Glomerular endothelial cell (primary cell): Measurements from ENCODE around the gene MTX1. TPM values are rescaled to one million over a fixed set of nuclear protein-coding genes. Genes with fewer than 3 reads are reported as not detected.

ENCODE experiments used
- DNase-seq: peaks from one replicate; pipeline ENCODE4 v3.0.0-alpha.2; 2011; ENCODE audit warnings: low read depth, low spot score; ENCODE audit errors: extremely low read depth
- total RNA-seq: library from RNA; depleted of rRNA; stranded (reverse); fragments of >200 nt; gene quantifications from 2 replicates; pipeline ENCODE4 v1.2.3, GENCODE V29; 2015

MTX1 gene
- total RNA-seq, 1 donor from 2014 or later, result 44.3 TPM

DNA sequence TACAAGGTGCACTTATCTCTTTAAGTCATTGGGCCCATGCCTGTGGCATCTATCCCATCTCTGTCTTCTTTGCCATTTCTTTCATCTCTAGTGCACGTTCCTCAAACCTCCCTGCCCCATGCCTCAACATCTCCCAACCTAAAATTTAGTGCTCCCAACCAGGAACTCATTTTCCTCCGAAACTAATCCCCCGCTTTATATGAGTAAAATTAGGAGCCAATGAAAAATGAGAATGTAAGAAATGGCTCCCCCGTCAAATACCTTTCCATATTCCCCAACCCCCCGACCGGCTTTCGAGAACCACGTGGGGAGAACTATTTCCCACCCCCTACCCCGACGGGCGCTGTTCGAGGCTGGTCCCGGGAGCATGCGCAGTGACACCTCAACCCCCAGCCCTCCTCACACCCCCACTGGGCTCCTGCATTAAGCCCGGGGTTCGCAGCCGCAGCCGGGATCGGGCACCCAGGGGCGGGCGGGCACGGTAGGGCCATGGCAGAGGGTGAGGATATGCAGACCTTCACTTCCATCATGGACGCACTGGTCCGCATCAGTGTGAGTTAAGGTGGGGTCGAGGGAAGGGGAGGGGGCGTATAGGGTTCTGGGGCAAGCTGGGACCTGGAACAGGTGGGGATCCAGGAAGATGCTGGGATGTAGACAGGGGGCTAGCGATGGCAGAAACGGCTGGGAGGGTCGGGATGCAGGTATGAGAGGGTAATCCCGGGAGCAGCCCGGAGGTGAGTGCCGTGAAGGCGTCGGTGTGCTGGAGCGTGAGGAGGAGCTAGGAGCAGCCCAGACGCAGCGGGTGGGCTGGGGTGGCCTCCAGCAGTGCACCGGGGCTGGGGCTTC, 34.8 kb upstream of the MTX1 start, which contains the start of gene TRIM46:
Gene TRIM46, plus strand, starts transcription at position 372 of the 846 bp plus-strand sequence. Its CDS starts 118 bp downstream, at position 490.
- no peak for DNase-seq

DNA sequence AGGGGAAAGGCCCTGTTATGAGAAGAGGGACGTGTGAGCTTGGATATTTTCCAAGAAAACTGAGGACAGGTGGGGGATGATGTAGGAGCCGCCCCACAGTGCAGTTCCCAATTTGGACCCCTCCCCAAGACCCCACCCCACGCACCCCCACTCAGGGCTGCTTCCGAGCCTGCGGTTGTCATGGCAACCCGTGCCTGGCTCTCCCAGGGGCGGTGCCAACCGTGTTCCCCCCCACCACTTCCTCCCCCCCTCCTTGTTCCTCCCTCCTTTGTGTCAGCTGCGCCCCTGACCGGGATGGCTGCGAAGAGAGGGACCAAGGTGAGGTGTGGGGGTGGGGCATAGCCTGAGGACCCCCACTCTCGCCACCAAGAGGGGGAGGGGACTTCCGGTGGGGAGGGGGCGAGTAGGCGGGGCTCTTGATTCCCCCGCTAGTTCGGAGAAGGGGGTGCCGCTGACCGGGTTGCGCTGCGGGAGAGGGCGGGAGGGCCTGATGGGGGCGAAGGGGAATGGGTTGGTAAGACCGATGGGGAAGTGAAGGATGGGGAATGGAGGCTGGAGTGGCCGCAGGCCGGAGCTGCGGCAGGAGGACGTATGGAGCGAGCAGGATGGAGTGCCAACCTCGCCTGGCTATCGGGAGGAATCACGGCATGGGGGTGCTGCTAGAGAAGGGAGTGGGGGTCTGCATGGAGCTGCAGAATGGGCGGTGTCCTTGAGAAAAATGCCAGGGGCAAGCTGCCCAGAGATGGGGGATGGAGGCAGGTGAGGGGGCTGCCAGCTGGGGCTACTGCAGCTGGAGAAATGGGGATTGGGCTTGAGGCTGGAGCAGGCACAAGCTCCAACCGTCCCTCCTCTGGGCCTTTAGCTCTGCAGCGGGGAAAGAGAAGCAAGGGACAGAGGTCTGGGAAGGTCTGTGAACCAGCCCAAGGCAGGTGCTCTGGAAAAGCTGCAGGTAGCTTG, 33.9 kb upstream of the MTX1 start:
- DNase-seq, result no peak

DNA sequence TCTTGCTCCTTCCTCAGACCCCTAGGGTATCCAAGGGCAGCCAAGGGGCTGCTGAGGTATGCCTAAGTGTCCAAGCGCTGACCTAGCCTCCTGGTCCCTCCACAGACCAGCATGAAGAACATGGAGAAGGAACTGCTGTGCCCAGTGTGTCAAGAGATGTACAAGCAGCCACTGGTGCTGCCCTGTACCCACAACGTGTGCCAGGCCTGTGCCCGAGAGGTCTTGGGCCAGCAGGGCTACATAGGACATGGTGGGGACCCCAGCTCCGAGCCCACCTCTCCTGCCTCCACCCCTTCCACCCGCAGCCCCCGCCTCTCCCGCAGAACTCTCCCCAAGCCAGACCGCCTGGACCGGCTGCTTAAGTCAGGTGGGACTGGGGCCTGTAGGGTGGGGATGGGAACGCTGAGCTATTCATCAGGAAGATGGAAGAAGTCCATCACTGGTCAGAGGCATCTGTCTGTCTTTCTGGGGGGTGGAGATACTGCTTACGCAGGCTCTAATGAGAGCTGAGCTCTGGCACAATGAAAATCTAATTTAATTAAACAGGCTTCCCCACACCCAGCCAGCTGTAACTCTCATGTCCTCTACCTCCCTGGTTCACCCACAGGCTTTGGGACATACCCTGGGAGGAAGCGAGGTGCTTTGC, 33.1 kb upstream of the MTX1 start:
- no peak for DNase-seq

DNA sequence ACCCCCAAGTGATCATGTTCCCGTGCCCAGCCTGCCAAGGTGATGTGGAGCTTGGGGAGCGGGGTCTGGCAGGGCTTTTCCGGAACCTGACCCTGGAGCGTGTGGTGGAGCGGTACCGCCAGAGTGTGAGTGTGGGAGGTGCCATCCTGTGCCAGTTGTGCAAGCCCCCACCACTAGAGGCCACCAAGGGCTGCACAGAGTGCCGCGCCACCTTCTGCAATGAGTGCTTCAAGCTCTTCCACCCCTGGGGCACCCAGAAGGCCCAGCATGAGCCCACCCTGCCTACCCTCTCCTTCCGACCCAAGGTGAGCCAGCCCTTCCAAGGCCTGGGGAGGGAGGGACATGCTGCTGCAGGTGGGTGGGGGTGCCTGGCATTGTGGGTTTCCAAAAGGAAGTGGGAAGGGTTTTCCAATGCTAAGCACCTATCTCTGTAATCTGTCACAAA, 32.5 kb upstream of the MTX1 start:
- no peak for DNase-seq

DNA sequence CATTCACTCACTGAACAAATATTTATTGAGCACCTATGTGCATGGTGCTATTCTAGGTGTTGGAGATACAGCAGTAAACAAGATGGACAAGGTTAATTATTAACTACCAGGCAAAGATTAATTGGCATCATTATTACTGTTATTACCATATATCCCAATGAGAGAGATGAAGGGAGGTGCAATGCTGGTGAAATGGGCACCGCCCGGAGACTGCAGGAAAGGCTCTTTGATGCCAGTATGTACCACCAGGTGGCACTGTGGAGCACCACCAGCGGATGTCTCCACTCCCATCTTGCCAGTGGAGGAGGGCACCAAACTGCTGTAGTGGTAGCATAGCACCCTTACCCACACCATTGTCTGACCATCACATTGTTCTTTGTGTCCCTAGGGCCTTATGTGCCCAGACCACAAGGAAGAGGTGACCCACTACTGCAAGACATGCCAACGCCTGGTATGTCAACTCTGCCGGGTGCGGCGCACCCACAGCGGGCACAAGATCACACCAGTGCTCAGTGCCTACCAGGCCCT, 31.9 kb upstream of the MTX1 start:
- DNase-seq, result peak; percentile 20

DNA sequence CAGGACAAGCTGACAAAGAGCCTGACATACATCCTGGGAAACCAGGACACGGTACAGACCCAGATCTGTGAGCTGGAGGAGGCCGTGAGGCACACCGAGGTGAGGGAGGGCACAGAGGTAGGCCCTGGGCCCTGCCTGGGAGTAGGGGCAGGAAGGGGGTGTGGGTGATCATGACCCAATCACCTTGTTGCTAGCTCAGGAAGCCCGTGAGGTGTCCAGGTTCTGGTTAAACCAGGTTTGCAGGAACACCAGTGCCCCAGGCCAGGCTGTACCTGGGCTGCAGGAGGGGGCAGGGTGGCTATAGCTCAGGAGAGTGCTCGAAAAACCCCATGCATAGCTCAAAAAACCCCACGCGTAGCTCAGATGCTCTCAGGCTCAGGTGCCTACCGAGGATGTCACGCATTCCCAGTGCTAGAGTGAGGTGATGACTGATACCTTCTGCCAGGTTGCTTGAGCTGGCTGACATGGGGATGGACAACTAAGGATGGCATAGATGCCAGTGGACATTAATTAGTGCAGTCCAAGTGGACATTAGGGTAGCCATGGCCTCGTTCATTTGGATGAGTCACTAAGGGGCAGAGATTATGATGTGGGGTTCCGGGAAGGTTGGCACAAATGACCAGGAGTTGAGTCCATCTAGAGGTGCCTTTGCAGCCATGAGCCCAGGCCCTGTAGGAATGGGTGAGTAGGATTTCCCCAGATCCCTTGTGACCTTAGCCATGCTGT, 31.1 kb upstream of the MTX1 start:
- DNase-seq, result no peak

DNA sequence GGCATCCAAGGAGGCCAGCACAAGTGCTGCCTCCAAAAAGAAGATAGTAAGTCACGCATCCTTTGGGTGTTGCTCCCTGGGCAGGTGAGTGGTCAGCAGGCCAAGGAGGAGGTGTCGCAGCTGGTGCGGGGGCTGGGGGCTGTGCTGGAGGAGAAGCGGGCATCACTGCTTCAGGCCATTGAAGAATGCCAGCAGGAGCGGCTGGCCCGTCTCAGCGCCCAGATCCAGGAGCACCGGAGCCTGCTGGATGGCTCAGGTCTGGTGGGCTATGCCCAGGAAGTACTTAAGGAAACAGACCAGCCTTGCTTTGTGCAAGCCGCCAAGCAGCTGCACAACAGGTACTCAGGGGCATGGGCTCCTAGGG, 30.6 kb upstream of the MTX1 start:
- no peak for DNase-seq

DNA sequence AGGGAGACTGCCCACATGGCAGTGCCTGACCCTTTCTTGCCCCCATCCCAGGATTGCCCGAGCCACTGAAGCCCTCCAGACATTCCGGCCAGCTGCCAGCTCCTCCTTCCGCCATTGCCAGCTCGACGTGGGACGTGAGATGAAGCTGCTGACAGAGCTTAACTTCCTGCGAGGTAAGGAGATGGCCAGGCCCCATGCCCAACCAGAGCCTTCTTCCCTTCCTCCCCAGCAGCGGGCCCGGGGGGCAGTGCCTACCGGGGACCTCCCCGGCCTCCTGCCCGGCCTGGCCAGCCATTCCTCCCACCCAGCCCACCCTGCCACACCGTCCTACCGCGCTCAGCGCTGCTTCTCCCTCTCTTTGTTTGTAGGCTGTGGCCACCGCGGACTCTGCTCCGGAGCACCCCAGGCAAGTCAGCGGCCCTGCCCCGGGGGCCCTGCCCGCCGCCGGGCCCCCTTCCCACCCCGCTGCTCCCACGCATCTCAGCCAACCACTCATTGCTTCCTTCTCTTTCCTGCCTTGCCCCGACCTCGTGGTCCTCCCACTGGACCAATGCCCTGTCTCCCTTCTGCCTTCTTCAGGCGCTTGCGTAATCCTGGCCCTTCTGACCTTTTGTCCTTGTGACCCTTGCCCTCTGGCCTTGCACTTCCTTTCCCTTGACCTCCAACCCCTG, 29.9 kb upstream of the MTX1 start:
- DNase-seq, result no peak

DNA sequence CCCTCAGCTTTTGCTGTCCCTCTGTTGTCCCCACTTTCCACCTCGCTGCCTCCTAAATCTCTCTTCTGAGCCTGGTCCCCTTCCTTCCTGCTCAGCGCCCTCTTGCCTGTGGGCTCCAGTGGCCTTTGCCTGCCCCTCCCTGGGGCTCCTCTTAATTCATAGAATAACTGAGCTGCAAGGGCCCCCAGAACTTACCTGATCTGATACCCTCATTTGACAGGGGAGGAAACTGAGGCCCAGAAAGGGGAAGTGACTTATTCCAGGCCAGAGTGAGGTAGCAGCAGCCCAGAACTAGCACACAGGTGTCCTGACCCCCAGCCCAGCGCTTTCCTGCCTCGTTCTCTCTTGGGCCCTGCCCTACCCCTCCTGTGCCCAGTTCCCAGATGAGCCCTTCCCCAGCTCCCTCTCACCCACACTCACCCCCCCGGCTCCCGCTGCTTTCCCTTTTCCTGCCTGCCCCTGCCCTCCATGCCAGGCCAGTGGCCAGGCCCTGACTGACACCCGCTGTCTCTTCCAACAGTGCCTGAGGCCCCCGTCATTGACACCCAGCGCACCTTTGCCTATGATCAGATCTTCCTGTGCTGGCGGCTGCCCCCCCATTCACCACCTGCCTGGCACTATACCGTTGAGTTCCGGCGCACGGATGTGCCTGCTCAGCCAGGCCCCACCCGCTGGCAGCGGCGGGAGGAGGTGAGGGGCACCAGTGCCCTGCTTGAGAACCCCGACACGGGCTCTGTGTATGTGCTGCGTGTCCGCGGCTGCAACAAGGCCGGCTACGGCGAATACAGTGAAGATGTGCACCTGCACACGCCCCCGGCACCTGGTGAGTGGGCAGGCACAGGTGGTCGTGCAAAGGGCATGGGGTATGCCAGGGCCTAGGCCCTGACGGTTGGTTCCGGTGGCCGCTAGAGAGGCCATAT, 29.1 kb upstream of the MTX1 start:
- no peak for DNase-seq

DNA sequence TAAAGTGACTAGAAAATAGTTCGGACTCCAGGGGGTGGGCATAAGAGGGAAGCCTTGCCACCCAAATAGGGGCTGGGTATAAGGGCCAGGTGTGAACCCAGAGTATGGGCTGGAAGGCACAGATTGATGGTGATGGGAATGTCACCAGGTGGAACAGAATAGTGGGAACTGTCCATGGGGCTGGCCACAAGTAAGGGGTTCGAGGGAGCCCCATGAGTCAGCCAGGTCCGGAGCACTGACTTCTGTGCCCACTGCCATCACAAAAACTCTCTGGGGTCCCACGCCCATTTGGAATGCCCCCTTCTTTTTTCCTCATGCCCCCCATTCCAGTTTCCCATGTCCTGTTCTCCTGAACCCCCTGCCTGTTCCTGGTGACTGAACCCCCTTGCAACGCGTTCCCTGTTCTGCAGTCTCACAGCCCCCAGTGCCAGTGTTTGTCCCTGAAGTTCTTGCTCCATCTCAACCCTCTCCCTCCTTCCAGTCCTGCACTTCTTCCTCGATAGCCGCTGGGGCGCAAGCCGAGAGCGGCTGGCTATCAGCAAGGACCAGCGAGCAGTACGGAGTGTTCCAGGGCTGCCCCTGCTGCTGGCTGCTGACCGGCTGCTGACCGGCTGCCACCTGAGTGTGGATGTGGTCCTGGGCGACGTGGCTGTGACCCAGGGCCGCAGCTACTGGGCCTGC, 27.0 kb upstream of the MTX1 start:
- no peak for DNase-seq

DNA sequence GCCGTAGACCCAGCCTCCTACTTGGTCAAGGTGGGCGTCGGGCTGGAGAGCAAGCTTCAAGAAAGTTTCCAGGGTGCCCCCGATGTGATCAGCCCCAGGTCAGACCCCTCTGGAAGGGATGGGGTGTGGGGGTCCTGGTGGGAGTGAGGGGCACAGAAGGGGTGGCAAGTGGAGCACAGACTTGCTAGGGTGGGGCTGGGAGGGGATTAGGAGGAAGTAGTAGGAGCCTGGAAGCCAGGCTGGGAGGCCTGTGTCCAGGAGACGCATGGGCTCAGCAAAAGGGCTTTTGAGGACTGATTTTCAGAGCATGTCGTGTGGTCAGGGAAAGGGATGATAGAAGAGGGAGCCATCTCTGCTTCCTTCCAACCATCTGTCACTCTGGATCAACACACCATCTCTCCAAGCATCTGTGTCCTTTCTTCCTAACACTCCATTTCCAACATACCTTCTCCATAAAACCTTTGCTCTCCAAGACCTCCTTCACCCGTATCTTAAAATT, 26.4 kb upstream of the MTX1 start:
- no peak for DNase-seq

DNA sequence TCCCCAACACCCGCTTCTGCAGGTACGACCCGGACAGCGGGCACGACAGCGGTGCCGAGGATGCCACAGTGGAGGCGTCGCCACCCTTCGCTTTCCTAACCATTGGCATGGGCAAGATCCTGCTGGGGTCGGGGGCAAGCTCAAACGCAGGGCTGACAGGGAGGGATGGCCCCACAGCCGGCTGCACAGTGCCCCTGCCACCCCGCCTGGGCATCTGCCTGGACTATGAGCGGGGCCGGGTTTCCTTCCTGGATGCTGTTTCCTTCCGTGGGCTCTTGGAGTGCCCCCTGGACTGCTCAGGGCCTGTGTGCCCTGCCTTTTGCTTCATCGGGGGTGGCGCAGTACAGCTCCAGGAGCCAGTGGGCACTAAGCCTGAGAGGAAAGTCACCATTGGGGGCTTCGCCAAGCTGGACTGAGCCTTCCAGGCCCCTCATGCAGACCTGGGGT, 24.7 kb upstream of the MTX1 start:
- no peak for DNase-seq

DNA sequence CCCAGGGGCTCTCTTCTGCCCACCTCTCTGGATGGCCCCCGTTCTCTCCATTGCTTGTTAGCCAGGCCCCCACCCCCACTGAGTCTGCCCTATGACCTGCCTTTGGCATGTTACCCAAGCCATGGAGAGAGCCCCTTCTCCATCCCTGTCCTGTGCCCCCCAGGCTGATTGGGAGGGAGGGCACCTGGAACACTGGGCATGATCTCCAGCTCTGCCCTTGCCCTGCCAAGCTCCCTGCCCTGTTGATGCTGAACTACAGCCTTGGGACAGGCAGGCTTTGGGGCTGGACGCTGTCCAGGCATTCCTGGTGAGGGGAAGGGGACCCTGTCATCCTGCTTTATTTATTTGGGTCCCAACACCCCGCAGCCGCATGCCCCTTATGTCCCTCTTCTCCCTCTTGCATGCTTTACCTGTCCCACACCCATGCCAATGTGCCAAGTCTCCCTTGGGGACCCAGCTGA, 24.1 kb upstream of the MTX1 start:
- no peak for DNase-seq

DNA sequence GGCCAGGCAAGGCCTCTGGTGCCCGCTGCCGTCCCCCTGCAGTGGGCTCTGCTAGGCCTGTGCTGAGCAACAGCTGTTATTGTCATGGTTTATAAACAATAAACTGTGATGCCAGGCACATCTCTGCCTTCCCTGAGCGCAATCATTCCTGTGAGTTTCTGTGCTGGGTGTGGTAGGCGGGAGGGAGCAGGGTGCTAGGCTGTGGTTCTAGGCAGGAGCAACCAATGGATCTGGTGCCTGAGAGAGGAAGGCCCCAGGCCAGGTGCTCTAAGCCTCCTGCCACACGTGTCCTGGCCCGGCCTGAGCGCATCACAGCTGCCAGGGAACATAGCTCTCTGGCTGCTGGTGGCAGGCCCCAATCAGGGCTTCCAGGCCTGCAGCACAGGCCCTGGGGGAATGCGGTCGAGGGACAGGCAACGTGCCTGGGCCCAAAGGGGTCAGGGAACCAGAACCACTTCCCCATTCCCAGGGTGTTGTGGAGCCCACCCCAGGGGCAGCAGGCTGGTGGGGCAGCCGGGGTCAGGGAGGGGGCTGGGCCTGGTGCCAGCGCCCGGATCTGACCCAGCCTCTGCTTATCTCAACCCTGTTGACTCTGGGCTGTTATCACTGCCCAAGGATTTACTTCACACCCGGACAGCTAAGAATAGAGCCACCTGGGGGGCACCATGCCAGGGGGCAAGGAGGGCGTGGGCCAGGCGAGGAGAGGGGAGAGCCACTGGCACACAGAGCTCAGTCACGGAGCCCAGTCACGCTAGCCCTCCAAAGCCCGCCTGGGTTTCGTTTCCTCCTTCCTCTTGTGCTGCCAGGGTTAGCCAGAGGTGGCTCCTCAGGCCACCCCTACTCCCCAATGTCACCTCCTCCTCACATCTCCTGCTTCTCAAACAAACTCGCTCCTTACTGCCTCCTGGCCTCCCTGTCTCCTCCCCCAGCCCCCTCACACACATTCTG, 23.4 kb upstream of the MTX1 start:
- DNase-seq, result no peak

DNA sequence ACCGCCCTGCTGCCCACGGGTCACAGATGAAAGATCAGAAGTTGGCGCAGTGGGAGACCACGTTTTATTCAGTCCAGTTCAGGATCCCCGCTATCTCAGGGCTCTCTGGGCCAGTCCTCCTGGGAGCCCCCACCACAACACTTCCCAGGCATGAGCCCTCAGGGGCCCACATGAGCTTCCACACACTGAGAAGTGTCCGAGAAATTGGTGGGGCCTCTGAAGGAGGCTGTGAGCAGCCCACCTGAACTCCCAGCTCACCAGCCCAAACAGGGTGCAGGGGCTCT, 22.8 kb upstream of the MTX1 start:
- no peak for DNase-seq

DNA sequence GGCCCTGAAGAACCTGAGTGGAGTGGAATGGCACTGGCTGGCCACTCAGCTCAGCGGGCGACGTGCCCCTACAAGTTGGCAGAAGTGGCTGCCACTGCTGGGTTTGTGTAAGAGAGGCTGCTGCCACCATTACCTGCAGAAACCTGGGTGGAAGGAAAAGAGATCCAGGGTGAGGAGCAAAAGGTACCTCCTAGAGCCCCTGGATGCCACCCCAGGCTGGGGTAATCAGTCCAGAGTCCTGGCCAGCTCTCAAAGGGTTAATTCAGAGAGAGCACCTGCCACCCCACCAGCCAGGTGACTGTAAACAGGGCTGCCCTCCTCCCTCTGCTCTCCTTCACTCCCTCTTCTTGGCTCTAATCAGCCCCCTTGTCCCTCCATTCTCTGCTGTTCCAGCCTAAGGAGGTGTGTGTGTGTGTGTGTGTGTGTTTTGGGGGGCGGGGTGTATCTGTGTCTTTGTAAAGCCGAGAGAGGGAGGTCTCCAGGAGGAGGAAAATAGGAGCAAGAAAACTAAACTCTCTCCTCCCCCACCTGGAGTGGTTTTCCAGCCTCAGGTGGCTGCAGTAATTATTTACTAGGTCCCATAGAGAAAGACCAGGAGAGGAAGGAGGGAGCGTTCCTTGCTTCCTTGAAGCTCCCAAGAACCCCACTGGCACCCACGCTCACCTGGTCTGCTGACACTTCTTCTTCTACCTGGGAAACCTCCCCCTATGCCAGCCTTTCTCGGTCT, 22.3 kb upstream of the MTX1 start:
- no peak for DNase-seq
